ENCODE measurements around the gene KCNMA1. TPM values are rescaled to one million over a fixed set of nuclear protein-coding genes. Genes with fewer than 3 reads are reported as not detected.

Gene KCNMA1
- total RNA-seq, 4 donors from 2014 or later = 68.4 to 170 (median 119) TPM

DNA sequence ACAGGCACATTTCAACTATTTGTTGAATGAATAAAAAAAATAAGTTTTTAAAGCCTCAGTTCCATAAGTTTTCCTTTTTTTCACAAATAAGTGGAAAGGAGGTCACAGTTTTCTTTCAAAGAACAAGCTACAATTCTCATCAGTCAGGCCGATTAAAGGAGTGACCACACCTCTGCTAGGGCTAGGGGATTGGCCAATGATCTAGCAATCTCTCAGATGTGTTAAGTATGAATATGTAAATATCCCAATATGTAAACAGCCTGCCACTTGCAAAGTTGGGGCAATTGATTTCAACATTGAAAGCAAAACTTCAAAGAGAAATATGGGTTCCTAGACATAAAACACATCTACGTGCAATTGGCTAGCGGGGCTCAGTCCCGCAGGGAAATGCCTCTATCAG is 614.9 kb downstream of the KCNMA1 start:
- intact Hi-C loops (cut with DNase I; ENCODE audit: low total_unique reads) (no loop called here), in situ Hi-C loops (cut with MboI; ENCODE audit: low pct_ligation_motif_present in 1 of 4, low pct_unique_long_range_greater_than_20kb in 1 of 4, low sequenced_read_pairs in 3 of 4) (no loop called here)
- 91 to 100% methylated on average over 3 to 4 of the region's 4 CpGs for WGBS, 2 donors (ENCODE audit: low coverage in 1 of 2)
- Histone ChIP-seq H3K36me3 (no peaks in the 10 kb centered on the region), H3K4me3 (no peak overlapping the region), H3K4me1 (no peaks in the 10 kb centered on the region), H3K27me3 (no peaks in the 10 kb centered on the region), H3K27ac (no peak overlapping the region), H3K9me3 (no peaks in the 10 kb centered on the region)
- no peak for DNase-seq
- TF ChIP-seq EP300 (IDR thresholded peaks at IDR 0.05; ENCODE audit: low read depth) = no peak
- TF ChIP-seq, protein P1, sequence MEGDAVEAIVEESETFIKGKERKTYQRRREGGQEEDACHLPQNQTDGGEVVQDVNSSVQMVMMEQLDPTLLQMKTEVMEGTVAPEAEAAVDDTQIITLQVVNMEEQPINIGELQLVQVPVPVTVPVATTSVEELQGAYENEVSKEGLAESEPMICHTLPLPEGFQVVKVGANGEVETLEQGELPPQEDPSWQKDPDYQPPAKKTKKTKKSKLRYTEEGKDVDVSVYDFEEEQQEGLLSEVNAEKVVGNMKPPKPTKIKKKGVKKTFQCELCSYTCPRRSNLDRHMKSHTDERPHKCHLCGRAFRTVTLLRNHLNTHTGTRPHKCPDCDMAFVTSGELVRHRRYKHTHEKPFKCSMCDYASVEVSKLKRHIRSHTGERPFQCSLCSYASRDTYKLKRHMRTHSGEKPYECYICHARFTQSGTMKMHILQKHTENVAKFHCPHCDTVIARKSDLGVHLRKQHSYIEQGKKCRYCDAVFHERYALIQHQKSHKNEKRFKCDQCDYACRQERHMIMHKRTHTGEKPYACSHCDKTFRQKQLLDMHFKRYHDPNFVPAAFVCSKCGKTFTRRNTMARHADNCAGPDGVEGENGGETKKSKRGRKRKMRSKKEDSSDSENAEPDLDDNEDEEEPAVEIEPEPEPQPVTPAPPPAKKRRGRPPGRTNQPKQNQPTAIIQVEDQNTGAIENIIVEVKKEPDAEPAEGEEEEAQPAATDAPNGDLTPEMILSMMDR (IDR thresholded peaks at IDR 0.05) = no peak
- TF ChIP-seq POLR2A (IDR thresholded peaks at IDR 0.05) = no peak

DNA sequence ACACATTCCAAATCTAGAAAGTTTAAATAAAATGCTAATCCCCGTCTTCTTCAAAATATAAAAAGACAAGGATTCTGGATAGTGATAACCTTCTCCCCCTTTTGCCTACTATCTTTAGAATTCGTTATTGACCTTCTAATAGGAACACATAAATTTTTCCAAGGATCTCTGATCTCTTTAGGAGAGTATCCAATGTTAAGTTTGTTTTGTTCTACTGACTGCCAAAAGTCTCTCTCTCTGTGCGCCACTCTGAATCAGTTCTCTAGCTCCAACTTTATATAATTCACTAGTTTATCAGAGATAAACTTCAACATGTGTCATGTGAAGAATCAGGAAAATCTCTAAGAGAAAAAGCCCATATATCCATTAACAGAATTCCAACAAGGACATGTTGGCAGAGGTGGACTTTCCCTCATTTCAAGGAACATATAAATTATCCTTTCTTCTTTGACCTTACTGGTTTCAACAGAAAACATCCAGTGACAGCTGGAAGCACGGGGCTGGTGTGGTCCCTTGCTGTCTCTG is 615.6 kb downstream of the KCNMA1 start:
- H3K9me3 ChIP-seq = no peaks in the 10 kb centered on the region
- intact Hi-C loops (cut with DNase I; ENCODE audit: low total_unique reads) = no loop called here
- no peaks in the 10 kb centered on the region for H3K36me3 ChIP-seq
- in situ Hi-C loops (cut with MboI; ENCODE audit: low pct_ligation_motif_present in 1 of 4, low pct_unique_long_range_greater_than_20kb in 1 of 4, low sequenced_read_pairs in 3 of 4) = no loop called here
- no peaks in the 10 kb centered on the region for H3K27me3 ChIP-seq
- DNase-seq = no peak
- no peak overlapping the region for H3K4me3 ChIP-seq
- H3K4me1 ChIP-seq = no peaks in the 10 kb centered on the region
- TF ChIP-seq, protein P1 (IDR thresholded peaks at IDR 0.05) = no peak
- TF ChIP-seq POLR2A (IDR thresholded peaks at IDR 0.05) = no peak
- no peak for TF ChIP-seq EP300 (IDR thresholded peaks at IDR 0.05; ENCODE audit: low read depth)
- TF ChIP-seq POLR2AphosphoS5 (IDR thresholded peaks at IDR 0.05) = no peak
- H3K27ac ChIP-seq = no peak overlapping the region
- WGBS, 2 donors (ENCODE audit: low coverage in 1 of 2) = 65 to 66% methylated on average over 4 of the region's 4 CpGs

DNA sequence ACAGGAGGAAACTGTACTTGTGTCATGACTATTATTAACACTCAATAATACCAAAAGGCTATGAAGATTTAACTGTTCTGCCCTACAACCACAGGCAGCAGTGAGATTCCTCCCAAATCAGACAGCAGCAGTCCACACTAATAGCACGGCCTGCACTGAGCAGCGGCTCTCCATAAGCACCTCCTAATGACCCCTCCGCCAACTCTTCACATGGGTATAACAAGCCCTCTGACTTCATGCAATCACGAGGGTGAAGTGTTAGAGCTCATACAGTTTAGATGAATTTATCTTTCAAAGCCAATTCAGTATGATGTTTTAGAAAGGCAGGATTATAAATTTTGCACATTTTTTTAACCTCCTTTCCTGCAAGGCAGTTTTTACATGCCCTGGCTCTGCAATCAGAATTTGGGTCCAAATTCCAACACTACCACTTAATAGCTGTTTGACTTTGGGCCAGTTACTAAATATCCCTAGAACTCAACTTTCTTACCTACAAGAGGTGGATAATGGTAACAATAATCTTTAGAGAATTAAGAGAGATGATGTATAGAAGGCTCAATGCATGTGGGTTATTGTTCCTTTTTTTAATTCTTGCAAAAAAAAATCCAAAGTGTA is 617.1 kb downstream of the KCNMA1 start:
- no peak overlapping the region for H3K4me3 ChIP-seq
- in situ Hi-C loops (cut with MboI; ENCODE audit: low pct_ligation_motif_present in 1 of 4, low pct_unique_long_range_greater_than_20kb in 1 of 4, low sequenced_read_pairs in 3 of 4) = no loop called here
- no peaks in the 10 kb centered on the region for H3K27me3 ChIP-seq
- H3K27ac ChIP-seq = no peak overlapping the region
- intact Hi-C loops (cut with DNase I; ENCODE audit: low total_unique reads) = no loop called here
- TF ChIP-seq POLR2AphosphoS5 (IDR thresholded peaks at IDR 0.05) (no peak), POLR2A (IDR thresholded peaks at IDR 0.05) (no peak)
- TF ChIP-seq, protein P1 (IDR thresholded peaks at IDR 0.05) = no peak
- H3K4me1 ChIP-seq = no peaks in the 10 kb centered on the region
- no peak for DNase-seq
- no peaks in the 10 kb centered on the region for H3K36me3 ChIP-seq
- WGBS, 2 donors (ENCODE audit: low coverage in 1 of 2) = 67 to 76% methylated on average over 1 to 4 of the region's 4 CpGs
- no peaks in the 10 kb centered on the region for H3K9me3 ChIP-seq

DNA sequence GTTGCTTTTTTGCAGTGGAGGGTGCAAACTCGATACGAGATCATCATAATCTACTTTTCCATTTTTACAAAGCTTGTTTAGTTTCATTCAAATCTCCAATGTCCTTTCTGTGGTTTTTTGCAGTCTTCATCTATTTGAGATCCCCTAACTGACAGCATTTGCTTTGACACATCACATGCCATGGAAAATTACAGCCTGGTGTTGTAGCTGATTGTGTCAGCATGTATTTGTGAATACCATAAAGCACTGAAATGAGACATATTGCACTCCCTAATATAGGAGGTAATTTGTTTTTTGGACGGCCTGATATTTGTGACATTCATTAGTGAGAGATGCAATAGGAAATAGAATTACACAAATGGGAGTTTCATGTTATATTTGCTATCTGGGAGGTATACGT is 620.8 kb downstream of the KCNMA1 start:
- no peaks in the 10 kb centered on the region for H3K9me3 ChIP-seq
- 72 to 81% methylated on average over 4 of the region's 4 CpGs for WGBS, 2 donors (ENCODE audit: low coverage in 1 of 2)
- H3K27me3 ChIP-seq = no peaks in the 10 kb centered on the region
- intact Hi-C loops (cut with DNase I; ENCODE audit: low total_unique reads) (no loop called here), in situ Hi-C loops (cut with MboI; ENCODE audit: low pct_ligation_motif_present in 1 of 4, low pct_unique_long_range_greater_than_20kb in 1 of 4, low sequenced_read_pairs in 3 of 4) (no loop called here)
- TF ChIP-seq POLR2AphosphoS5 (IDR thresholded peaks at IDR 0.05) (no peak), EP300 (IDR thresholded peaks at IDR 0.05; ENCODE audit: low read depth) (no peak), POLR2A (IDR thresholded peaks at IDR 0.05) (no peak)
- TF ChIP-seq, protein P1 (IDR thresholded peaks at IDR 0.05) = no peak
- DNase-seq = no peak
- H3K27ac ChIP-seq = no peak overlapping the region
- H3K4me3 ChIP-seq = no peak overlapping the region
- peaks cover 0 to 12% (median 2%) of the 10 kb centered on the region in 4 donors for H3K4me1 ChIP-seq
- H3K36me3 ChIP-seq = no peaks in the 10 kb centered on the region
